OCI-LY7 (cell line): ENCODE measurements around the gene NTN3. TPM values are rescaled to one million over a fixed set of nuclear protein-coding genes. Genes with fewer than 3 reads are reported as not detected.

ENCODE experiments used
- BruUV-seq: library from RNA; stranded (reverse); fragments of 400-500 nt; replicated peaks from 2 replicates; lab custom pipeline; 2021; lab: Mats Ljungman, UMichigan
- CTCF ChIA-PET: fragments of 300-600 bp; sonication (Branson Sonifier 250); formaldehyde crosslinking; loops from one replicate; lab custom pipeline; 2022; ENCODE audit warnings: antibody characterized with exemption; ENCODE audit not compliant: unreplicated experiment; lab: Charles Lee
- POLR2A ChIA-PET: fragments of 300-600 bp; sonication (Branson Sonifier 250); formaldehyde crosslinking; loops from one replicate; lab custom pipeline; 2022; ENCODE audit warnings: antibody characterized with exemption; lab: Charles Lee
- DNase-seq: peaks from one replicate; pipeline ENCODE4 v3.0.0-alpha.2; 2015; ENCODE audit warnings: low spot score
- H2AFZ ChIP-seq: fragments of 200-600 bp; sonication (generic), shearing (Covaris generic); 2 replicates; pipeline ENCODE4 v1.6.1; 2014; ENCODE audit warnings: mild to moderate bottlenecking, antibody characterized with exemption, low read length, moderate library complexity
- H3K27ac ChIP-seq: fragments of 200-600 bp; sonication (generic); 2 replicates; pipeline ENCODE4 v1.5.1; 2014; ENCODE audit warnings: mixed run types, low read depth, mild to moderate bottlenecking, moderate library complexity, low read length, inconsistent platforms; ENCODE audit not compliant: poor library complexity, severe bottlenecking
- H3K36me3 ChIP-seq: fragments of 200-600 bp; sonication (generic); 2 replicates; pipeline ENCODE4 v1.6.1; 2014; ENCODE audit warnings: mild to moderate bottlenecking, antibody characterized with exemption, low read length, moderate library complexity, mixed read lengths; ENCODE audit not compliant: insufficient read depth
- H3K4me1 ChIP-seq: fragments of 200-600 bp; sonication (generic); 2 replicates; pipeline ENCODE4 v1.5.1; 2014; ENCODE audit warnings: mild to moderate bottlenecking, low read length; ENCODE audit not compliant: insufficient read depth, poor library complexity, severe bottlenecking
- H3K4me2 ChIP-seq: fragments of 200-600 bp; sonication (generic); 2 replicates; pipeline ENCODE4 v1.6.1; 2014; ENCODE audit warnings: mild to moderate bottlenecking, low read length
- H3K4me3 ChIP-seq: fragments of 200-600 bp; sonication (generic); 2 replicates; pipeline ENCODE4 v1.5.1; 2014; ENCODE audit warnings: mild to moderate bottlenecking, low read depth, low read length; ENCODE audit not compliant: poor library complexity, severe bottlenecking
- H3K79me2 ChIP-seq: fragments of 200-600 bp; sonication (generic); 2 replicates; pipeline ENCODE4 v1.6.1; 2016; ENCODE audit warnings: low read depth, mild to moderate bottlenecking, low read length, moderate library complexity, mixed read lengths; ENCODE audit not compliant: insufficient read depth
- H3K9me2 ChIP-seq: fragments of 200-600 bp; sonication (generic); 2 replicates; pipeline ENCODE4 v1.6.1; 2016; ENCODE audit warnings: mild to moderate bottlenecking, low read length, mixed read lengths; ENCODE audit not compliant: insufficient read depth
- H3K9me3 ChIP-seq: fragments of 200-600 bp; sonication (generic); 2 replicates; pipeline ENCODE4 v1.6.1; 2014; ENCODE audit warnings: mild to moderate bottlenecking, mixed run types, low read length, mixed read lengths
- H4K20me1 ChIP-seq: fragments of 200-600 bp; sonication (generic); 2 replicates; pipeline ENCODE4 v1.6.1; 2014; ENCODE audit warnings: mild to moderate bottlenecking, antibody characterized with exemption, low read length, moderate library complexity, mixed read lengths; ENCODE audit not compliant: insufficient read depth
- CTCF ChIP-seq: fragments of 200-600 bp; sonication (generic); conservative IDR thresholded peaks from 2 replicates; pipeline ENCODE4 v1.5.1; 2014; ENCODE audit warnings: mild to moderate bottlenecking, antibody characterized with exemption, low read length, moderate library complexity, mixed read lengths
- EZH2phosphoT487 ChIP-seq: fragments of 200-600 bp; sonication (generic); IDR thresholded peaks from 2 replicates; pipeline ENCODE4 v1.6.1; 2018; ENCODE audit warnings: low read depth, borderline replicate concordance, mild to moderate bottlenecking, mixed run types, antibody characterized with exemption, low read length, moderate library complexity, mixed read lengths
- intact Hi-C: fragments of 100-400 bp; cut with micrococcal nuclease; formaldehyde crosslinking; loops from one replicate; pipeline ENCODE4 v1.10.0; 2022; ENCODE audit not compliant: unreplicated experiment
- total RNA-seq, 2 experiments: library from RNA; depleted of rRNA in 1 of 2; stranded (reverse); fragments of >200 nt in 1 of 2; shearing (Covaris generic) in 1 of 2; gene quantifications; 2 replicates each; pipeline ENCODE4 v1.2.3, GENCODE V29; 2014 to 2022

NTN3 gene
- total RNA-seq, 2 experiments from 2014 or later: 1.7 to 2.3 TPM

- Histone ChIP-seq H3K36me3 (peaks cover 29% of the 10 kb centered on the region), H3K27ac (peak overlapping the region; percentile 60), H3K4me1 (peaks cover 26% of the 10 kb centered on the region), H2AFZ (0 out of 2 replicates have a peak overlapping the region, but pooled peaks have one; percentile 40), H3K9me2 (no peaks in the 10 kb centered on the region), H3K4me2 (peak overlapping the region; percentile 78), H3K9me3 (no peaks in the 10 kb centered on the region), H3K4me3 (peak overlapping the region; percentile 87), H4K20me1 (peaks cover 17% of the 10 kb centered on the region), H3K79me2 (peaks cover 36% of the 10 kb centered on the region)
- POLR2A ChIA-PET: no interaction called here
- intact Hi-C loops: loop anchor here (10.0 kb wide), 1 partner anchor 273 kb away; the partner anchor contains the start of gene TRAF7
- TSS peak; percentile 83 for BruUV-seq
- CTCF ChIA-PET: no interaction called here
- peak; percentile 46 for TF ChIP-seq CTCF
- TF ChIP-seq EZH2phosphoT487: no peak
- peak; percentile 51 for DNase-seq
These were observed 42.9 kb upstream of the NTN3 start for GRCh38 chr16:2428051-2428783.

- H3K4me3 ChIP-seq: peak overlapping the region; percentile 87
- peak overlapping the region; percentile 60 for H3K27ac ChIP-seq
- no peak for DNase-seq
- 0 out of 2 replicates have a peak overlapping the region, but pooled peaks have one; percentile 40 for H2AFZ ChIP-seq
- CTCF ChIA-PET: no interaction called here
- peaks cover 17% of the 10 kb centered on the region for H4K20me1 ChIP-seq
- peaks cover 34% of the 10 kb centered on the region for H3K36me3 ChIP-seq
- H3K79me2 ChIP-seq: peaks cover 36% of the 10 kb centered on the region
- intact Hi-C loops: loop anchor here (10.0 kb wide), 1 partner anchor 274 kb away; the partner anchor contains the start of gene TRAF7
- H3K9me3 ChIP-seq: no peaks in the 10 kb centered on the region
- no peak for TF ChIP-seq EZH2phosphoT487
- peak; percentile 35; the same call in 1 of the 2 replicates for TF ChIP-seq CTCF
- H3K9me2 ChIP-seq: no peaks in the 10 kb centered on the region
- POLR2A ChIA-PET: no interaction called here
- BruUV-seq: no TSS peak
- H3K4me1 ChIP-seq: peaks cover 26% of the 10 kb centered on the region
- H3K4me2 ChIP-seq: peak overlapping the region; percentile 78
These were observed 42.4 kb upstream of the NTN3 start for GRCh38 chr16:2428784-2429033.
